ENCODE results near the gene STK39.

STK39 gene

GRCh38 chr2:168252976-168253375, 5.6 kb upstream of the STK39 start:
- TF ChIP-seq GATA3 (IDR thresholded peaks at IDR 0.05; ENCODE audit: low read depth, low read length) (no peak), GATA2 (IDR thresholded peaks at IDR 0.05; ENCODE audit: low read depth, low read length) (no peak)

- no peak for TF ChIP-seq GATA3 (IDR thresholded peaks at IDR 0.05; ENCODE audit: low read depth, low read length)
- peak; percentile 92 for TF ChIP-seq GATA2 (IDR thresholded peaks at IDR 0.05; ENCODE audit: low read depth, low read length)
Observed at GRCh38 chr2:168246483-168247340, 683 bp downstream of the STK39 start.

GRCh38 chr2:168246072-168246482, 1.3 kb downstream of the STK39 start:
- no peak for TF ChIP-seq GATA3 (IDR thresholded peaks at IDR 0.05; ENCODE audit: low read depth, low read length)
- TF ChIP-seq GATA2 (IDR thresholded peaks at IDR 0.05; ENCODE audit: low read depth, low read length) = no peak

DNA sequence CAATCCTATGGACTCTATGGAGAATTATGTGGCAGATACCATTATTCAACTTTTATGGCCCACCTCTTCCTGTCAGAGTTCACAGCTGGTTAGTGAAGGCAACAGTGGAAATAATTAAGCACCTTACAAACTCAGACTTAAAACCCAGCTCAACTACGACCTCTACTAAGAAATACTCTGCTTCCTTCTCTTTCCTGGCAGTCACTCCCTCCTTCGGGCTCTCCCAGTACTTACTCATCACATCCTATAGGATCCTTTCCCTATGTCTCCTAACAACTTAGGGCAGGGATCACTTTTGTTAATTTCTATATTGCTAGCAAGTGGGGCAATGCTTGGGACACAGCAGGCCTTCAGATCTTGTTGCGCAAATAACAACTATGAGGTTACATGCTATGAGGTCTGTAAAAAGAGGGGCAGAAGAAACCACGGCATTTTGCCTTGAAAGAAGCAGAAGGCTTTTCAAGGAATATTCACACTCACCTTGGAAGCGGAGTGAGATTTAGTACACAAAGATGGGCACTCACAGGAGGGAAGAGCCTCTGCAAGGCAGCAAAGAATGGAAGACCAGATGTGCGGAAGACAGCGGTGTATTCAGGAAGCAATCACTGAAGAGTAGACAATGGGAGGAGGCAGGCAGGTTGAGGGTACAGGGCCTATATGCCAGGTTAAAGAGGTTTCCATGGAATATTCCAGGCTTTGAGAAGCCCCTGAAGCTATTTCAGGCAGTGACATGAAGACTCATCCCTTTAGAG, 2.1 kb downstream of the STK39 start:
- TF ChIP-seq GATA2 (IDR thresholded peaks at IDR 0.05; ENCODE audit: low read depth, low read length) (no peak), GATA3 (IDR thresholded peaks at IDR 0.05; ENCODE audit: low read depth, low read length) (no peak)

GRCh38 chr2:168244318-168244717, 3.1 kb downstream of the STK39 start:
- TF ChIP-seq GATA2 (IDR thresholded peaks at IDR 0.05; ENCODE audit: low read depth, low read length) (no peak), GATA3 (IDR thresholded peaks at IDR 0.05; ENCODE audit: low read depth, low read length) (no peak)

DNA sequence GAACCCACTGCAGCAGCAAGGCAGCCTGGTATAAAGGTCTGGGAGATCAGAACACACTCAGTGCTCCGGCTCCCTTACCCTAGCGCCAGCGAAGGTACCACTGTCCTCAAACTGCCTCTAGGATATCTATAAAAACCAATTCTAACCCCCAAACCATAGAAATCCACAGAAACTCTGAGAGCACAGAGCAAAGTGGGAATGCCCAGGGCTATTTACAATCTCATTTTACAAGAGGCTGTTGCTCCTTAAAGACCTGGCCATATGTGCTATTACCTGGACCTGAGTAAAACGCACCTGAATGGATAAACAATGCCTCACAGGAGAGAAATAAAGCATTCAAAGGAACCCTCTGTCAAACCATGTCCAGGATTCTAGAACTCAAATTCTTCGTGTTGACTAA, 4.3 kb downstream of the STK39 start:
- TF ChIP-seq GATA3 (IDR thresholded peaks at IDR 0.05; ENCODE audit: low read depth, low read length) (no peak), GATA2 (IDR thresholded peaks at IDR 0.05; ENCODE audit: low read depth, low read length) (no peak)

DNA sequence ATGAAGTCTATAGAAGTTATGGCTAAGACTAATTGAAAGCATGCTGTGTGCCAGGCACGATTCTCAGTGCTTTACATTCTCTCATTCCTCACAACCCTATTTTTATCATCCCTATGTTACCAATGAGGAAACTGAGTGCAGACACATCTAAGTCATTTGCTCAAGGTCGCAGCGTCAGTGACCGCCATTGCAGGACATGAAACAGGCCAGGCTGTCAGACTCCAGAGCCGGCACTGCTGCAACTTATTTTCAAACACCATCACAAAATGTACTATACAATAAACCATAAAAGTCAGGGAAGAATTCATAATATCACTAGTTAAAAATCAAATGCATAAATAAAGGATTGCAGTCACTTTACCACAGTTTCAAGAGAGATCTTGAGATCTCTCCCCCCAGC, 5.6 kb downstream of the STK39 start:
- no peak for TF ChIP-seq GATA3 (IDR thresholded peaks at IDR 0.05; ENCODE audit: low read depth, low read length)
- no peak for TF ChIP-seq GATA2 (IDR thresholded peaks at IDR 0.05; ENCODE audit: low read depth, low read length)

DNA sequence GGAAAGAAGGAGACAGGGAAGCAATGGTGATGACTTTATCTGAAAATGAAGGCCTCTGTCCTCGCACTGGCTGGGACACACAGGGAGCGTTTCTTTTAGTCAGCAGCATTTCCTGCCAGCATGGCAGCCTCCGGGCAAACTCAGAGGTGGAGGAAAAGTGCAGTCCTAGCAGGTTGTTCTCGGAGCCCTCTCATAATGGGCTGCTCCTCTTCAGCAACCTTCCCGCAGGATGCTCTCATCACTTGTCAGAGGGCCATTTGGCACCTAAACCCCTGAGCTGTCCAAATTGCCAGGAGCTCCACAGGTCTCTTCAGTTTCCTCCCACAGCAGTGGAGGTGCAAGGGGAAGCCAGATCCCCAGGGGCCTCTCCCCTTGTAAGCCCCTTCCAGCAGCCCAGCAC, 6.2 kb downstream of the STK39 start:
- TF ChIP-seq GATA2 (IDR thresholded peaks at IDR 0.05; ENCODE audit: low read depth, low read length) (no peak), GATA3 (IDR thresholded peaks at IDR 0.05; ENCODE audit: low read depth, low read length) (no peak)

DNA sequence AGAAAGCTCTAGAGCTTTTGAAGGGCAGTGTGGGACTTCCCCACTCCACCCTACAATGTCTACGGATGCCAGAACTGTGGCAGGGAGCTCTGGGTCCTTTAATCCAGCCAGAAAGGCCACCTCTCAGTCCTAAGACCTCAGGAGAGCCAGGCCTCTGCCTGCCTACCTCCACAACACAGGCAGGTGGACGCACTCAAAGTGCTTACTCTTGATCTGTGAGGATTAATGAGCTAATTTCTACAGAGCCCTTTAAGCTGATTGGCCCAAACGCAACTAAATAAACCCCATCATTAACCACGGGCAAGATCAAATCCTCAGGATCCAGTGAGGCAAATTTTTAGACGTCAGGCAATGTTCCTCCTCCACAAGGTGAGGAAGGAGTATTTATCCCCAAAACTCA, 8.1 kb downstream of the STK39 start:
- TF ChIP-seq GATA3 (IDR thresholded peaks at IDR 0.05; ENCODE audit: low read depth, low read length) = no peak
- no peak for TF ChIP-seq GATA2 (IDR thresholded peaks at IDR 0.05; ENCODE audit: low read depth, low read length)

GRCh38 chr2:168237741-168238140, 9.7 kb downstream of the STK39 start:
- TF ChIP-seq GATA3 (IDR thresholded peaks at IDR 0.05; ENCODE audit: low read depth, low read length) (no peak), GATA2 (IDR thresholded peaks at IDR 0.05; ENCODE audit: low read depth, low read length) (no peak)

DNA sequence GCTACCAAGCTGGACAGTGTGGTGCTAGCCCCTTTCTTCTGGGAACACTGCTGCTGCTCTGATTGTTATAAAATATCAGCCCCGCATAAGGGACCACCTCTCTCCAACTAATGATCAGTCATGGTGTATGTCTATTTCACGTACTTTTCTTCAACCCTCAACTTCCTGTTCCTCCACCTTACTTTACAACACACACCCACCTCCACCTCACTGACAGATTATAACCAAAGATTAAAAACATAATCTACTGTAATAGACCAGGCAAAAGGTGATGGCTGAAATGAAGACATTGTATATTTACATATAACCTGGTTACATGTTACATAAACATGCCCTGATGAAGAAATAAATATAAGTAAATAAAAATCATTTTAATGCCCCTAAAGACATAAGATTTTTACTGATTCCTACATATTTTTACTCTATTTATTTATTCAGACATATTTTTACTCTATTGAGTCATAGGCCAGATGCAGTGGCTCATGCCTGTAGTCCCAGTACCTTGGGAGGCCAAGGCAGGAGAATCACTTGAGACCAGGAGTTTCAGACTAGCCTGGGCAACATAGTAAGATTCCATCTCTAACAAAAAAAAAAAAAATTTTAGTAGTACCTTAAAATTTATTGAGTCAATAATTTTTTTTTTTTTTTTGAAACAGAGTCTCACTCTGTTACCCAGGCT, 12.8 kb downstream of the STK39 start:
- TF ChIP-seq GATA3 (IDR thresholded peaks at IDR 0.05; ENCODE audit: low read depth, low read length) (no peak), GATA2 (IDR thresholded peaks at IDR 0.05; ENCODE audit: low read depth, low read length) (no peak)

DNA sequence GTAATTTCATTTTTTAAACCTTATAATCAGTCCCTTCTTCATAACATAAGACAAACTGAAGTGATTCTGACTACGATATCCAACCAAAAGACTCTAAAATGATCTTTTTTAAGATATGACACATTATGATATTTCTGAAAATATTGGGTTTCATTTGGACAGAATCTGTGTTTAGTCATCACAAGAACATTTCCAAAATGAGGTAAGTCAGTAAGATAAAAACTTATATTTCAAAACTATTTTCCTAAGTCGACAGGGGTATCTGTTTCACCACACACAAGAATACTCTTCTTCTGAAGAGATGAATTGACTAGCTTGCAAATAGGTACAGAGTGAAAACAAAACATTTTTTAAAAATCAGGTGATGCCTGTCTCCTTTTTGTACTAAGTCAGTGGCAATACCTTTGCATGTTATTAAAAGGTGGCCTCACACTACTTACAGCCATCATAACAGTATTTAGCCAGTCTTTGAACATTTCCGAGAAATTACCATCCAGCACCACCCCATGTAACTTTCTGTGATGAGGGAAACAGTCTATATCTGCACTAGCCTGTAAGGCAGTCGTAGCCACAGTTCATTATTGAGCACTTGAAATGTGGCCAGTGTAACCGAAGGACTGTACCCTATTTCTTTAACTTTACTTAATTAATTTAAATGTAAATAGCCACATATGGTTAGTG, 13.5 kb downstream of the STK39 start:
- TF ChIP-seq GATA3 (IDR thresholded peaks at IDR 0.05; ENCODE audit: low read depth, low read length) (no peak), GATA2 (IDR thresholded peaks at IDR 0.05; ENCODE audit: low read depth, low read length) (no peak)

- TF ChIP-seq GATA3 (IDR thresholded peaks at IDR 0.05; ENCODE audit: low read depth, low read length) (no peak), GATA2 (IDR thresholded peaks at IDR 0.05; ENCODE audit: low read depth, low read length) (no peak)
Observed at GRCh38 chr2:168233166-168233565, 14.2 kb downstream of the STK39 start.

All from SH-SY5Y (cell line).